ENCODE results near the gene FBXO38. TPM values are rescaled to one million over a fixed set of nuclear protein-coding genes. Genes with fewer than 3 reads are reported as not detected.
A peak's percentile ranks its signal among the peaks of the same experiment; 100 is the strongest.

Gene FBXO38
- total RNA-seq, 1 donor from 2014 or later = 51.5 TPM

- peaks cover 44% of the 10 kb centered on the region for H3K27me3 Mint-ChIP-seq
- no peaks in the 10 kb centered on the region for H3K4me1 Mint-ChIP-seq (ENCODE audit: unreplicated experiment)
- no peak overlapping the region for H3K27ac Mint-ChIP-seq
- H3K9me3 Mint-ChIP-seq = peaks cover 7% of the 10 kb centered on the region
- no peak for DNase-seq (ENCODE audit: extremely low spot score, unreplicated experiment)
- no peaks in the 10 kb centered on the region for H3K36me3 Mint-ChIP-seq
- no peak overlapping the region for H3K4me3 Mint-ChIP-seq
- peak; percentile 68 for TF ChIP-seq CTCF (conservative IDR thresholded peaks at IDR 0.05)
Observed at GRCh38 chr5:148482697-148483462, 99.1 kb downstream of the FBXO38 start.

- no peaks in the 10 kb centered on the region for H3K4me1 Mint-ChIP-seq (ENCODE audit: unreplicated experiment)
- no peak overlapping the region for H3K27ac Mint-ChIP-seq
- H3K36me3 Mint-ChIP-seq = no peaks in the 10 kb centered on the region
- no peak overlapping the region for H3K4me3 Mint-ChIP-seq
- DNase-seq (ENCODE audit: extremely low spot score, unreplicated experiment) = no peak
- H3K9me3 Mint-ChIP-seq = peaks cover 7% of the 10 kb centered on the region
- no peak for TF ChIP-seq CTCF (conservative IDR thresholded peaks at IDR 0.05)
- H3K27me3 Mint-ChIP-seq = peaks cover 39% of the 10 kb centered on the region
Observed at GRCh38 chr5:148483750-148484149, 100.0 kb downstream of the FBXO38 start.

- no peak for TF ChIP-seq CTCF (conservative IDR thresholded peaks at IDR 0.05)
- Mint-ChIP-seq H3K27me3 (peaks cover 44% of the 10 kb centered on the region), H3K36me3 (no peaks in the 10 kb centered on the region), H3K4me3 (no peak overlapping the region), H3K9me3 (peaks cover 7% of the 10 kb centered on the region), H3K4me1 (ENCODE audit: unreplicated experiment) (no peaks in the 10 kb centered on the region), H3K27ac (no peak overlapping the region)
- no peak for DNase-seq (ENCODE audit: extremely low spot score, unreplicated experiment)
Observed at GRCh38 chr5:148484651-148485050, 100.9 kb downstream of the FBXO38 start.

GRCh38 chr5:148486456-148486855, 102.7 kb downstream of the FBXO38 start:
- Mint-ChIP-seq H3K4me3 (no peak overlapping the region), H3K4me1 (ENCODE audit: unreplicated experiment) (no peaks in the 10 kb centered on the region), H3K36me3 (no peaks in the 10 kb centered on the region), H3K27me3 (peaks cover 45% of the 10 kb centered on the region), H3K9me3 (peaks cover 7% of the 10 kb centered on the region), H3K27ac (no peak overlapping the region)
- no peak for DNase-seq (ENCODE audit: extremely low spot score, unreplicated experiment)
- TF ChIP-seq CTCF (conservative IDR thresholded peaks at IDR 0.05) = no peak

GRCh38 chr5:148488757-148489156, 105.0 kb downstream of the FBXO38 start:
- Mint-ChIP-seq H3K4me1 (ENCODE audit: unreplicated experiment) (no peaks in the 10 kb centered on the region), H3K27me3 (peaks cover 37% of the 10 kb centered on the region), H3K9me3 (no peaks in the 10 kb centered on the region), H3K27ac (no peak overlapping the region), H3K36me3 (no peaks in the 10 kb centered on the region), H3K4me3 (no peak overlapping the region)
- no peak for TF ChIP-seq CTCF (conservative IDR thresholded peaks at IDR 0.05)
- DNase-seq (ENCODE audit: extremely low spot score, unreplicated experiment) = no peak

Data from type B pancreatic cell (in vitro differentiated cells).